Gastrocnemius medialis (tissue), 4 donors: ENCODE results near the gene GSPT2. TPM values are rescaled to one million over a fixed set of nuclear protein-coding genes. Genes with fewer than 3 reads are reported as not detected.

ENCODE experiments used
- ATAC-seq, 2 donors: fragments of 150-250 bp; one replicate each; pipeline ENCODE4 v1.9.1; 2016
- DNase-seq, 2 donors: peaks; one replicate each; pipeline ENCODE4 v3.0.0-alpha.2; 2019
- H3K27ac ChIP-seq, 4 donors: fragments of 200-600 bp; sonication (generic); 1 replicate in 1 of 4; 2 replicates in 3 of 4; pipeline ENCODE4 v1.5.1; 2016 to 2018; ENCODE audit warnings: mild to moderate bottlenecking in 2 of 4, moderate library complexity in 1 of 4
- H3K27me3 ChIP-seq, 3 donors: fragments of 200-600 bp; sonication (generic) in 2 of 3; 1 replicate in 1 of 3; 2 replicates in 2 of 3; pipeline versions ENCODE4 v1.5.1 to v1.6.0; 2016 to 2019; ENCODE audit warnings: mild to moderate bottlenecking in 1 of 3, moderate library complexity in 1 of 3
- H3K36me3 ChIP-seq, 2 donors: fragments of 200-600 bp; sonication (generic) in 1 of 2; one replicate each; pipeline ENCODE4 v1.5.1; 2017 to 2018
- H3K4me1 ChIP-seq, 2 donors: fragments of 200-600 bp; sonication (generic) in 1 of 2; one replicate each; pipeline ENCODE4 v1.5.1; 2016 to 2017; ENCODE audit warnings: mild to moderate bottlenecking in 2 of 2
- H3K4me3 ChIP-seq, 4 donors: fragments of 200-600 bp; sonication (generic) in 3 of 4; 1 replicate in 1 of 4; 2 replicates in 3 of 4; pipeline ENCODE4 v1.5.1; 2016 to 2019; ENCODE audit warnings: mild to moderate bottlenecking in 2 of 4
- H3K9me3 ChIP-seq, 3 donors: fragments of 200-600 bp; sonication (generic) in 2 of 3; 1 replicate in 1 of 3; 2 replicates in 2 of 3; pipeline ENCODE4 v1.5.1; 2016 to 2019
- POLR2A ChIP-seq, 2 donors: fragments of 450-650 bp; IDR thresholded peaks; one replicate each; pipeline ENCODE4 v1.6.1; 2017; ENCODE audit warnings: antibody characterized with exemption in 2 of 2, mild to moderate bottlenecking in 2 of 2, moderate library complexity in 2 of 2
- in situ Hi-C, 4 donors: fragments of 200-750 bp; cut with MboI; loops; one replicate each; pipeline versions ENCODE4 v1.15.0 to v1.8.0; 2017; ENCODE audit warnings: low sequenced_read_pairs in 4 of 4
- intact Hi-C: fragments of 100-400 bp; cut with DNase I; formaldehyde crosslinking; loops from one replicate; pipeline ENCODE4 v1.15.1; 2023; ENCODE audit warnings: low total_unique reads
- total RNA-seq, 4 donors: library from RNA; depleted of rRNA; stranded (reverse); fragments of >200 nt; gene quantifications; one replicate each; pipeline versions ENCODE4 v1.1.0 to v1.2.3, GENCODE V29; 2016
- TF ChIP-seq, protein P1 (sequence below), 5 experiments: fragments of 450-650 bp in 3 of 5; fragments of 200-600 bp in 2 of 5; sonication (generic) in 2 of 5; IDR thresholded peaks in 4 of 5; conservative IDR thresholded peaks in 1 of 5; 1 replicate in 4 of 5; 2 replicates in 1 of 5; pipeline ENCODE4 v1.5.1; 2016 to 2019; ENCODE audit warnings: antibody characterized with exemption in 5 of 5, mild to moderate bottlenecking in 3 of 5, moderate library complexity in 3 of 5

The GSPT2 gene
- total RNA-seq, 4 donors from 2014 or later: 1.4 to 2.8 (median 1.8) TPM

DNA sequence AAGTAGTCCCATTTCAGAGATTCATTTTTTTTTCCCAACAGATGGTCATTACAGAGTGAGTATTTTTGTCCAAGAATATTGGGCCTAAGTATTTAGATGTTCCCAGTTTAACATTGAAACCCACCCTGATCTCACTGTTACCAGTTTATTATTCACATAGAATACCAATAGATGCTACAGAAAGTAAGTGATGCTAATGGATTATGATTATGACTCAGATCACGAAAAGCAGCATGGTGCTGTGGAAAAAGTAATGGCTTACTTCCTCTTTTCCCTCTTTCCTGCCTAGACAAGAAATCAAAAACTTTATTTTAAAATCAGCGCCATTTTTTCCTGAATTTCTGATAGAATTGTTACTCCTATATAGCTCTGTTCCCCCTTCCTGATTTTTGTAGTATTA, 51.9 kb downstream of the GSPT2 start:
- in situ Hi-C loops: no loop called here
- Histone ChIP-seq H3K4me1 (no peaks in the 10 kb centered on the region), H3K27ac (no peak overlapping the region), H3K4me3 (no peak overlapping the region), H3K27me3 (no peaks in the 10 kb centered on the region), H3K9me3 (no peaks in the 10 kb centered on the region), H3K36me3 (no peaks in the 10 kb centered on the region)
- intact Hi-C loops: no loop called here
- no peak for DNase-seq
- no peak for ATAC-seq
- no peak for TF ChIP-seq POLR2A (IDR thresholded peaks at IDR 0.05)
- TF ChIP-seq, protein P1, sequence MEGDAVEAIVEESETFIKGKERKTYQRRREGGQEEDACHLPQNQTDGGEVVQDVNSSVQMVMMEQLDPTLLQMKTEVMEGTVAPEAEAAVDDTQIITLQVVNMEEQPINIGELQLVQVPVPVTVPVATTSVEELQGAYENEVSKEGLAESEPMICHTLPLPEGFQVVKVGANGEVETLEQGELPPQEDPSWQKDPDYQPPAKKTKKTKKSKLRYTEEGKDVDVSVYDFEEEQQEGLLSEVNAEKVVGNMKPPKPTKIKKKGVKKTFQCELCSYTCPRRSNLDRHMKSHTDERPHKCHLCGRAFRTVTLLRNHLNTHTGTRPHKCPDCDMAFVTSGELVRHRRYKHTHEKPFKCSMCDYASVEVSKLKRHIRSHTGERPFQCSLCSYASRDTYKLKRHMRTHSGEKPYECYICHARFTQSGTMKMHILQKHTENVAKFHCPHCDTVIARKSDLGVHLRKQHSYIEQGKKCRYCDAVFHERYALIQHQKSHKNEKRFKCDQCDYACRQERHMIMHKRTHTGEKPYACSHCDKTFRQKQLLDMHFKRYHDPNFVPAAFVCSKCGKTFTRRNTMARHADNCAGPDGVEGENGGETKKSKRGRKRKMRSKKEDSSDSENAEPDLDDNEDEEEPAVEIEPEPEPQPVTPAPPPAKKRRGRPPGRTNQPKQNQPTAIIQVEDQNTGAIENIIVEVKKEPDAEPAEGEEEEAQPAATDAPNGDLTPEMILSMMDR (IDR thresholded peaks at IDR 0.05 in 4 of 5, conservative IDR thresholded peaks at IDR 0.05 in 1 of 5): no peak

Other genes with a start within 250 kb of the GSPT2 start
- gene NUDT11, start 246.8 kb upstream of the GSPT2 start, total RNA-seq: under 1 TPM in 1 of 4 donors, not detected in 3; 0.49 TPM
- gene CENPVL3, start 124.5 kb upstream of the GSPT2 start, total RNA-seq: not detected
- gene CENPVL2, start 60.6 kb upstream of the GSPT2 start, total RNA-seq: not detected
- gene CENPVL1, start 32.9 kb upstream of the GSPT2 start, total RNA-seq: not detected
- gene MAGED1, start 150.2 kb downstream of the GSPT2 start, total RNA-seq: 10 to 100 TPM; 16.1 to 25.4 (median 20.2) TPM